NCI-H2029 (cell line): ENCODE data around the gene FILIP1.

Source experiments
- DNase-seq: peaks from one replicate; lab custom pipeline; 2025; lab: John Stamatoyannopoulos, UW

Gene FILIP1

DNA sequence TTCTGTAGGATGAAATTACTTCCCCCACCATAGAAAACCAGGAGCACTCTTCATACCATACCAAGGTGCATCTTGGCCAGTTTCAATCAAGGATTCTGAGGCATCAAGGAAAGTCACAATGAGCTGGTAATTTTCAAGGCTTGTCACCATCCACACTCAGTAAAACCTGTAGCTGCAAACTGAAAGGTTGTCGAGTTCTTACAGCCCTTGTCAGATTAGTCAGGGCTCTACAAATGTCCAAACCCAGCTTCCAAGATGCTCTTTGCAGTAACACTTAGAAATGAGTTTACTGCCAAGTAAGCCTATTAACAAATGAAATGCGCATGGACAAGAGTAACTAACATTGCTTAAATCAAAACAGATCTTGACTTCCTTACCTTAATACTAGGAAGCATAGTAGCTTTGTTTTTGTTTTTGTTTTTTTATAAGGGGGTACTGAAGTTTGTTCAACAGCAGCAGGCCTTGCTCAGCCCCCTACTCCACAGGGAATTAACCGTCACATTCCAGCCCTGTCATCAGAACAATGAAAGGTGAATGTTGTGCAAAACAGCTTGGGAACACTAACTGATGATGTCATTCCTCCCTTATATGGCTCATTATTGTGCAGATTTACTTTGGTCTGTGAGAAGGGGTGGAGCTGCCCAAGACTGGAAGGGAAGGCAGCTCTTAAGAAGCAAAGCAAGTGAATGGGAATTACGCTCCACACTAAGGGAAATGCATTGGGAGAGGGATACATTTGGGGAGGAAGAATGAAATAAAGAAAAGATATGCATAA, 159.1 kb downstream of the FILIP1 start:
- no peak for DNase-seq

DNA sequence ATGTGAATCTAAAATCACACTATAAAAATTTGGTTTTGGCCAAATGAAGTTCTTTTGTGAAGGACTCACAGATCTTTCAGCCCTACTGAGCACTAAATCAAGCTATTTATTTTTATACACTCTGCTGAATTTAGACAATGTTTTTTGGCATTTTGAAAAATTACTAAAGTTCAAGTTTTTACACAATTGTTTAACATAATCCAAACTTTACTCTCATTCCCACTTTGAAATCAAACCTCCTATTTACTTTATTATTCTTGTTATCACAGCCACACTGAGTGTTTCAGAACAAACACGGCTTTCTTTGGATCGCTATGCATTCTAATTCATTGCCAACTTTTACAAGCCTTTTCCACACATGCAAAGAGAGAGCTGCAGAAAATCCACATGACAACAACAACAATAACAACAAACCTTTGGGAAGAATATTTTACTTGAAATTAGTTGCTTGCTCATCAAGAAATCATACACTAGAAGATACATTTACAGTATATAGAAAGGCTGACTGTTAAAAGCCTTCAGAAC, 159.9 kb downstream of the FILIP1 start:
- DNase-seq, result no peak

DNA sequence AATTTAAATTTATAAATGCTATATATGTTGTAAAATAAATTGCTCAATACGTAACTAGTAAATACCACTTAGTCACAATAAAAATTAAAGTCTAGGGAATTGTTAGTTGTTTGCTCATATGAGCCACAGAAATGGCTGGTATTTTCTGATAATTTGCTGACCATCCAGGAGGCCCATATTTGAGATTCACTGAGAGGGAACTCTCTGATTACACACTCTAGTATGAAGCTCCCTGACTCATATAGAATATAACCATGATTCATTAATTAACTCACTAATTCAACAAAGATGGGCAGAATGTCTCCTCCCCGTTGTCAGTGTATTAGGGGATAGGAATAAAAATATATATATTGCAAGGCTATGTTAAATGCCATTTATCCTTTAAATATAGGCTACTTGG, 162.4 kb downstream of the FILIP1 start:
- no peak for DNase-seq

DNA sequence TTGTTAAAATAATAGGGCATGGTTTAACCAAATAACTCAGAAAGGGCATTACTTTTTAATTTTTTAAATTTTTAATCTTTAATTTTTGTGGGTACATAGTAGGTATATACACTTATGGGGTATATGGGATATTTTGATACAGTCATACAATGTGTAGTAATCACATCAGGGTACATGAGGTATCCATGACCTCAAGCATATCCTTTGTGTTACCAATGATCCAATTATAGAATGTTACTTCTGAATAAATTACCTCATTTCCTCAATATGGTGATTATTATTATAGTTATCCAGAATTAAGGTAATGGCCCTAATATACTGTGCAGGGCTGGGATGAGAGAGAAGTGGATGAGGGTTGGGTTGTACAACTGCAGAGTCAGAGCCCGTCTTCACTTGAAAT, 163.9 kb downstream of the FILIP1 start:
- DNase-seq, result no peak

DNA sequence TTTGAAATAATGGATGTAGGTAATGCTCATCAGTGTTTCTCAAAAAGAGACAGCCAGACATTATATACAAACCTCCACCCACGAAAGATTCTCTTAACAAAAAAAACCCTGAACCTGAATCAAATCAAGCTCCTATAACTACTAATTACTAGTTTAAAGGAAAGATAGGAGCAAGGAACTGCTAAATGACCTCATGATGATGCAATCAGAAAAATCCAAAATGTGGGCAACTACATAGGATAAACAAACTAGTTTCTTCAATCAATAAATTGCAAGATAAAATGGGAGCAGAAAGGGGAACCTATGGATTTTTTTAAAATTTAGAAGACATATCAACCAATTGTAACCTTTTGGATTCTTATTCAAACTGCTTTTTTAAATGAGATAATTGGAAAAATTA, 165.8 kb downstream of the FILIP1 start:
- no peak for DNase-seq

DNA sequence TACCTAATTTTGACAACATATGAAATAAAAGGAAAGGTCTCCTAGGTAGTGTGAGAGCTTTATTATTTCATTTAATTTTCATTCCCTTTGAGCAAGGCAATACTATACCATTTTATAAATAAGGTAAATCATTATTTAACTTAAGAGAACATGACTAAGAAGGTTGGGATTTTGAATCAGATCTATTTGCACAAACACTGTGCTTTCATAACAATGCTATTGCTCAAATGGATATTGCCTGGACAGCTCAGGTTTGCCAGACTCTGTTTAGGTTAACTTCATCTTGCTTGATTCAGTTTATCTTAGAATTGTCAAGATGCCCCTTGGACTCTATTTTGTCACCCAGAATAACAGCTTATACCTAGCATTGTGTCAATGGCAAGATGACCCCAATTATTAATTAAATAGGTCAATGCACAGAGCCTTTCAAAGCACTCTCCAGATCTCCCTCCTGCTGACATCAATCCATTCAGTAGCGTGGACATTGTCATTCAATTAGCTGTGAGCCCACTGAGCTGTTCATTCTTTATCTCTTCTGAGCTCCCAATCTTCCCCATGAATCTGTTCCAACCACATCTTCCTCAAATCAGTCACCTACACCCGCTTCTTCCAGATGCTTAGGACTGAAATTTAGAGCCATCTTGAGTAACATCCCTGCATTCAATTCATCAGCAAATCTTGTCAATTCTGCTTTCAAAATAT, 166.9 kb downstream of the FILIP1 start:
- DNase-seq, result no peak

DNA sequence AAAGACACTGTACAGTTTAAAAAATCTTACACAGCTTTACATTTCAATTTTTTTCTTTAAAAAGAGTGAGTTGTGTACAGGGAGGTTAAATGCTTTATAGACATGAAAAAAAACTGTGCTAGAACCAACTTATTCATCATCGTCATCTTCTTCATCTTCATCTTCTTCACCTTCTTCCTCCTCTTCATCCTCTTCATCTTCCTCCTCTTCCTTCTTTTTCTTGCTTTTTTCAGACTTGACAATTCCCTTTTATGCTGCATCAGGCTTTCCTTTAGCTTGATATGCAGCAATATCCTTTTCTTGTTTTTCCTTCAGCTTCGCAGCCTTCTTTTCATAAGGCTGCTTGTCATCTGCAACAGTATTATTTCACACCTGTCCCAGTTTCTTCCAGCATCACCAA, 174.7 kb downstream of the FILIP1 start:
- no peak for DNase-seq

DNA sequence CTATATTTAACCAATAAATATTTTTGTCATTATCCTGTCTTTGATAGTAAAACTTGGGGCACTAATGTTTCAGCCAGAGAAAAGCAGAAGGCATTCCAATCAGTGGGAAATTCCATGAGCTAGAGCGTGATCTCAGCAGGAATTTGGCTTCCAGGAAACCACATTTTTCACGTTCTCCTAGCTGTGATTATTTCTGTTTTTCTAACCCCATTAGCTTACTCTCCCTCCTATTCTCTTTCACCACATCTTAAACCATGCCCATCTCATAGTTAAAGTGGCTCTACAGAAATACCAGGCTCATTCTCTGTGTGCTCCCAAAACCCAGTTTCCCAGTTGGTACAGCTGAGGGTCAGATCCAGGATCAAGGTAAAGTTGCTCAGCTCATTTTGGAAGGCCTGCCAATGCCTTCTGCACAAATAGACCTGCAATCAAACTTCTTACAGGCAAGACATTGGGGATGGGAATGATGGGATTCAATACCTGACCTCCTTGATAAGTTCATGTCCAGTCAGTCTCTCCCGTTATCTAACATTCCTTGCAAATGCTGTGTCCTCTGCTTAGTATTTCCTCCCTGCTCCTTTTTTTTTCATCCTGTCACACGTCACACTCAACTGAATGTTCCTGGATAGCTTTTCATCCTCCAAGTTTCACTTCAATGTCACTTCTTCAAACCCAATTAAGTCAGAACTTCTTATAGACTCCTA, 175.9 kb downstream of the FILIP1 start:
- DNase-seq, result no peak

DNA sequence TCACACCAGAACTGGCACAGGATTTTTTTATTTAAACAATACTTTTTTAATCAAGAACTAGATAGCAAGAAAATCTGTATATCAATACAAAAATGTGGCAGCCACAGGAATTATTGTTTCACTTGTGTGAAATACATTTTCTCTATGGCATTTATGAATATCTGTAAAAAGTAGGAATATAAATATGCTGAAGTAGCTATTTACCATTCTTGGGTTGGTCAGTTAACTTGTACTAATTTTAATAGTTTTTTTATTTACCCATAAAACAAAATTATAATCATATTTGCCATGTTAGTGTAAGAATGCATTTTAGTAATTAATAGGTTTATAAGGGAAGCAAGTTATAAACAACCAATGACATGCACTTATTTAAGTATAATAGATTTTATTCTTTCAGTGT, 177.6 kb downstream of the FILIP1 start:
- DNase-seq, result no peak

DNA sequence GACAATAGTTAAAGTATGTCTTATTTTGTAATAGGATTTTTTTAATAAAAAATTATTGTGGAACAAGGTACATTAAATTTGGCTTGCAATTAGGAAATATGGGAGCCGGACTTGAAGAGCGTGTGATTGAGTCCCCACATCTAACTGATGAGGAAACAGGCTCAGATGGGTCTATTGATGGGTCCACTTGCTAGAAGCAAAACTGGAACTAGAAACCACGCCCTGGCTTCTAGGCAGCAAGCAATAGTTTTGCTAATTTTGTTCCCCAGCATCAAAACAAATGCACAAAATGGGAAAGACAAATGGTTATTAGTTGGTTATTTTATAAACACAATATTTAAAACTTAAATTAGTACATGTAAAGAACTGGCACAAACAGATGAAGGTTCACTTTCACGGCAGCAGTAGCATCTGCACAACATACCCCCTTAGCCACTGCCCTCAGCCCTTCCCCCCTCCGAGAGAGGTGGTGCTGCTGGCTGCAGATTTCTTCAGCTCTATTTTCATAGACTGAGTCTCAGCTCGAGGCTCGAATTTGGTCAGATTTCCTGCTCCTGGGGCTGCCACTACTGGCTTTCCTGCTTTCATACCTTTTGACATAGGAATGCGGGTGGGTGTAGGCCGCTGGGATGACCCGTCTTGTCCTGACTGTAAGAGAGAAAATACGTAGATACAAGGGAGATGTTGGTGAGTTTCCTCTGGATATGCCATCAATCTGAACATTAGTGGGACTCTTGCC, 185.2 kb downstream of the FILIP1 start:
- no peak for DNase-seq

DNA sequence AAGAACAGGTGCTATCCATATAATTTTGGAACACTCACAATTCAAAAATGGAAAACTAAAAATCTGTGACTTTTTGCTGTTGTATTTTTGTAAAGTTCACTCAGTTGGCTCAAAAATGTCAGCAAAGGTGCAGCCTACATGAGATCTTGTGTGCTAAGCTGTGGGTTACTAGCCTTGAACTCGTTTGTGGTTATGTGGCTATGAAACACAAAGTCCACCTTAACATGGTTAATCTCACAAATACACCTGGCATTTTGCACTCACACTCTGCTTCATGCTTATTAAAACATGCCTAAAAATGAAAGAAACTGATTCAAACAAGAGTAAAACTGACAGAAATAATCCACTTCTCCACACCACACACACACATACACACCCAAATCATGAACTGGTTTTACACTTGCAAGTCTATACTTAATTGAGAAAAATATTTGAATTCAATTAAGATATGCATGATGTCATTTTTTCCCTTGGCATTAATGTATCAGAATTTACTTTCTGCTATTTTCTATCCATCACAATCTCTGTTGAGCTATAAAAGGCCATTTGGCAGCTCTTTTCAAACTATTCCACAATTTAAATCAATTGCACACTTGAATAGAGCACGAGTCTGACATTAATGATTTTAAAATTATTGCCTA, 186.1 kb downstream of the FILIP1 start:
- no peak for DNase-seq

DNA sequence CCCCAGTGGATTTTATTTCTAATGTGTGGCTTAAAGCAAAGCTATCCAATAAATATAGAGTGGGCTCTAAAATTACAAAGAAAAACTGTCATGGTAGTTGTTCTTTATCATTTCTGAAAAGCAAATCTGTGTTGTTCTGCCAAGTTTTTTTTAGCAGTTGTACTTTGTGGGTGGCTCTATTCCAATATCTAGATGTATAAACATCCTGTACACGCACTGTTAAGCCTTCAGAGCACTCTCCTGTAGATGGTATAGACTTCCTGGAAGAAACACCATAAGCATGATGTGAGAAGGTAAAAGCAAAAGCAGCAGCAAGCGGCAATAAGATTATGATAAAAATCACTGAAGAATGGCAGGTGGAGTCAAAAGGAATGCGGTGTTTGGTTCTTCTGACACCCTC, 187.5 kb downstream of the FILIP1 start:
- DNase-seq, result no peak

DNA sequence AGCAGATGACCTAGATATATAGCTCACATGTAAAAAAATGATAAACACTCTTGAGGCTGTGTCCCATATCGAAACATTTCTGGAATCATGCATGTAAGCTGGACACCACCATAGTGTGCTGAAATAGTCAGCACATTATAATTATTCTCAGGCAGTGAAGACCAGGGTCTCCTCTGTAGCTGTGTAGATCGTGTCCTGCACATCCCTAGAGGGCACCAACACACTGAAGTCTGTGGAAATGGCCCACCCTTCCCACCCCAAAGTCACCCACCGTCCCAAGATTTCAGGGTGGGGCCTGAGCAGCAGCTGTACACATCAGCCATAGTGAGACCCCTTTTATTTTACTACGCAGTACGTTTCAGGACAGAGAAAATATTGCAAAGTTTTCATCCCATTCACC, 188.0 kb downstream of the FILIP1 start:
- DNase-seq, result no peak

DNA sequence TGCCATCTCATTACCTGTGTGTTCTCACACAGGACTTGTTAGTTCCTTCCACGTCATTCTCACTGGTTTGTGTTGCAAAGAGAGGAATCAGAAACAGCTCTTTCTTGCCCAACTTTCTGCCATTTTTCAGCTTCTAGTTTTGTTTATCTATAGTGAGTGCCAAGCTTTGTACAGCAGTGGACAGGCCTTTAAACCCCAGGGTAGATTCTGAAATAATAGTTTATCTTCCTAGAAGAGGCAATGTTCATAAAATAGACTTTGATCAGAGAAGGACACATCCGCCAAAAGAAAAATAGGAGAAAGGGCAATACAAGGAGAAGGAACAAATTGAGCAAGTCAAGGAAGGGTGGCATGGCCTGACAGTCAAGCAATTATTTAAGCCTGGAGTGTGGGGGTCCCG, 191.3 kb downstream of the FILIP1 start:
- no peak for DNase-seq

DNA sequence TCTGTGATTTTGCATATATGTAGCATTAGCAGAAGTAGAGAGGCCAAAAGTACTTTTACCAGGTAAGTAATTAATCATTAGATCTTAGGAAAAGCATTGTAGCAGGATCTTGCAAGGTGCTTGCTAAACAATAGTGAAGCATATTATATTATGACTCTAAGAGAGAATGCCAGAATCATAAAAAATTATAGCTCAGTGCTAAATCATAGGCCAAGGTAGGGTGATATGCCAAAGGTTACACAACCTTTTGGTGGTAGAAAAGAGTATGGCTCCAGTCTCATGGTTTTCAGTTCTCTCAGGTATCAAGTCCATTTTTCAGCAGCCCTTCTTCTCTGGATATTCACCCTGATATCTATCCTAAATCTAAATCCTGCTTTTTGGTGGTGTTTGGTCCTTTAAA, 192.1 kb downstream of the FILIP1 start:
- no peak for DNase-seq

DNA sequence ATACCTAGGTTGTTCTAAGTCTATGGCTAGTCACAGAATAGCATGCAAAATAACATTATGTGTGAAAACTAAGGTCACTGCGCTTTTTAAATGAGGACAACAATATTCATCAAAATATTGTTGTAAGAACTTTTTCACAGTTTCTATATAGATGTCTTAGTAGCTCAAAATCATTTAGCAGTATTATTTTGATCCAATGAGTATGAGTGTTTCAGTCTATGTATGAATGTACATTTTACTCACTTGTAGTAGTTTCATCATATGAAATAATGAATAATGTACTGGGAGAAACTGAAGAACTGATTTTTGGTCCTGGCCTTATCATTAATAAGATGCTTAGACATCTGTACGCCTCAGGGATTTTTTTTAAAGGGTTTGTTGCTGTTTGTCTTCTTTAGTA, 192.5 kb downstream of the FILIP1 start:
- DNase-seq, result no peak

DNA sequence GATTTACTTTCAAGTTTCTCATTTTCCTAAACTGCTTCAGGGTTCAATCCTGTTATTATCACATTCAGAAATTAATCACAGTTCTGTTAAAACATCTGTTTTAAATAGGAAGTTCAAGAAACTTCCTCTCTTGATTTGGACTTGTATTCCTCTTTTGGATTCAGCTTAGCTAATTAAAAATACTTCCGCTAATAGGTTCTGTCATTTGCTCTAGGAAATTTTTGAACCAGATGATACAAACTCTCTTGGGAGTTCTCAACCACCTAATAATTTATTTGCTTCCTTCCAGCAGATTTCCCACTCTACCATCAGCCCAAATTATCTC, 193.1 kb downstream of the FILIP1 start:
- no peak for DNase-seq

DNA sequence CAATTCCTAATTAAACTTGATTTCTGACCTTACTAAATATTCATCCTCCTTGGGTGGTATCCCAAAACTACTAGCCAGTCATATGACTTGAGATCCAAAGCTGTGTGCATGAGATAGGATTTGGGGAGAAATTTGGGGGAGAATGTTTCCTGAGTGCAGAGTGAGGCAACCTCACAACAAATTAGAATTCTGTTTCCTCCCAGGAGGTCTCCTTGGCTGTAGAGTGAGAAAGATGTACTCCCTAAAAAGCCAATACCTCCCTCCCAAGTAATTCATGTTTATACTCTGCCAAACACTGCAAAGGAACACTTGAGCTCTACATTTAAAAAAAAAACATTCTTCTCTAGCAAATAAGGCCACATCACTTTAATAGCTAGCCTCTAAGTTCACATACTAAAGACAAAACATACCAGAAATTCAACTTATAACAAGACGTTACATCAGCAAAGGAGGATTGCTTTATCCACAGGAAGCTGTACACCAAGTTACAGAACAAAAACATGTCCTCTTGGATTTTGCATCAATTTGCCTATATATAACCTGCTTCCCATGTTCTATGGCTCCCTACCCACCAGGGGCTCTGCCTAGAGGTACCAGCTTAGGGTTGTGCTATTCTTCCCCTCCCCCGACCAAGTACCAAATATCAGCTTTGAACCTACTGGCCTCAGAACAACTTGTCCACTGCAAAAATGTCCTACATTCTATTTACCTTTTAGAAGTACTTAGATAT, 193.6 kb downstream of the FILIP1 start:
- DNase-seq, result no peak

DNA sequence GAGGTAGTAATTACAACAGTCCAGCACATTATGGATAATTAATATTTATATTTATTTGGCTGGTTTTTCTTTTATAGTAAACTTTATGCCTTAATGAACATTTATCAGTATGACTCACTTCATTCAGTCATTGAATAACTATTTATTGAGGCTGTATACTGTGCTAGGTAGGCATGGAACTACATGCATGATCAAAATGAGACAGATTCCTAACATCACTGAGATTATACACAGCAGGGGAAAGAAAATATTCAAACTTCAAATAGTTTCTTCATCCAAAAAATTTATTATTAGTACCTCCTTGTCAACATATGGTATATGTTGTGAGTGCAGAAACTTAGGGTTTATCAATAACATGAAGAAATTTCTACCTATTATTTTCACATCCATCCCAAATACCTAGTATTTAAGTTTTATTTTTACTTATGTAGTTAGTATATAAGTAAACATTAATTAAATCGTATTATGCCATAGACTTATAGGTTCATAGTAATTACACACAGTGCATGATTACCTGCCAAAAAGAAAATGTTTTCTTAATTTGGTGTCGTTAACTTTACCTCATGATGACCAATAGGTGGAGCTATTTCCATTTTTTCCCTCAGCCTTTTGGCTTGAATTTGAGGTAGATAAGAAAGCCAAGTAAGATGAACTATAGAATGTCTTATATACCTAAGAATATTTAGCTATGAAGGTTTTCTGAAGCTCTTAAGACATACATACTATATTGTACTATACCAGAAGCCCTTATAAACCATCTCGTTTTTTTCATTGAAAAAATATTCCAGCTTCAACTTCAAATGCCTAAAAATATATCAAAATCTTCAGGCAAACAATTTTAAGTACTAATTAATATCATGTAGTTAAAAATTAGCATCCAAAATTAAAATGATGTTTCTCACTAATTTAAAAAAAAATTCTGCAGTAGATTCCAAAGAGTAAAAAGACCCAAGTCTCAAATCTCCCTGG, 196.5 kb downstream of the FILIP1 start:
- DNase-seq, result peak; percentile 29

DNA sequence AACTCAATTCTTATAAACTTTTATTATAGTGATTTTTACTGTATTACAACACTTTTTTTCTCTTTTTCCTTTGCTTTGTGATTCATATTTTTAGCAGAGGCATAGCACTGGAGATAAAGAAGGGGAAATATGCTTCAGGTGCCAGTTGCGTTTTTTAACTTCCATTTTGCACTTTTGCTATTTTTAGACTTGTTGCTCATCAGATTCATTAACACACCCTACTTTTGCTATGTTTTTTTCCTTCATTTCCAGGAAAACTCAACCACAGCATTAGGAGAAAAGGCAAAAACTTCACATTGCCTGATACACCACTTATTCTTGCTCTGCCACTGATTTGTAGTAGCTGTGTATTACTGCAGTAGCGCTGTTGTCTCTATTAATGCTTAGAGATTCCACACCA, 201.0 kb downstream of the FILIP1 start:
- no peak for DNase-seq
